ENCODE measurements around the gene TNPO3.

DNA sequence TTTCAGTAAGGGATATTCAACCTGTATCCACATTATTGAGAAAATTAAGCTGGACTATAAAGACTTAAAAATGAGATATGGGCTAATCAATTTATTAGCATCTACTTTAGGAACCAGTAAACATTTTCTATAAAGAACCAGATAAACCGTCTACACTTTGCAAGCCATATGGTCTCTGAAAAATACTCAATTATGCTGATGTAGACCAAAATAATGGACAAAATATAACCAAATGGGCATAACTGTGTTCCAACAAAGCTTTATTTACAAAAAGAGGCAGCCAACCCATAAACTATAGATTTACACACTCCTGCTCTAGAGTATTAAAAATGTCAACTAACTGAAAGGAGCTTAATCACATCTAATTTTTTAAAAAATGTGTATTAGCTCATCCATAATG, 42.3 kb downstream of the TNPO3 start:
- TF ChIP-seq, protein P1, sequence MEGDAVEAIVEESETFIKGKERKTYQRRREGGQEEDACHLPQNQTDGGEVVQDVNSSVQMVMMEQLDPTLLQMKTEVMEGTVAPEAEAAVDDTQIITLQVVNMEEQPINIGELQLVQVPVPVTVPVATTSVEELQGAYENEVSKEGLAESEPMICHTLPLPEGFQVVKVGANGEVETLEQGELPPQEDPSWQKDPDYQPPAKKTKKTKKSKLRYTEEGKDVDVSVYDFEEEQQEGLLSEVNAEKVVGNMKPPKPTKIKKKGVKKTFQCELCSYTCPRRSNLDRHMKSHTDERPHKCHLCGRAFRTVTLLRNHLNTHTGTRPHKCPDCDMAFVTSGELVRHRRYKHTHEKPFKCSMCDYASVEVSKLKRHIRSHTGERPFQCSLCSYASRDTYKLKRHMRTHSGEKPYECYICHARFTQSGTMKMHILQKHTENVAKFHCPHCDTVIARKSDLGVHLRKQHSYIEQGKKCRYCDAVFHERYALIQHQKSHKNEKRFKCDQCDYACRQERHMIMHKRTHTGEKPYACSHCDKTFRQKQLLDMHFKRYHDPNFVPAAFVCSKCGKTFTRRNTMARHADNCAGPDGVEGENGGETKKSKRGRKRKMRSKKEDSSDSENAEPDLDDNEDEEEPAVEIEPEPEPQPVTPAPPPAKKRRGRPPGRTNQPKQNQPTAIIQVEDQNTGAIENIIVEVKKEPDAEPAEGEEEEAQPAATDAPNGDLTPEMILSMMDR (IDR thresholded peaks at IDR 0.05; ENCODE audit: poor library complexity, severe bottlenecking): no peak
- TF ChIP-seq SMC3 (conservative IDR thresholded peaks at IDR 0.05; ENCODE audit: poor library complexity) (no peak), RAD21 (conservative IDR thresholded peaks at IDR 0.05) (no peak), EZH2 (IDR thresholded peaks at IDR 0.05; ENCODE audit: borderline replicate concordance, insufficient read depth, low read length, poor library complexity, severe bottlenecking) (no peak), POLR2AphosphoS5 (IDR thresholded peaks at IDR 0.05) (no peak), EP300 (conservative IDR thresholded peaks at IDR 0.05; ENCODE audit: poor library complexity, severe bottlenecking) (no peak), MXI1 (conservative IDR thresholded peaks at IDR 0.05; ENCODE audit: poor library complexity, severe bottlenecking) (no peak), TAF1 (IDR thresholded peaks at IDR 0.05; ENCODE audit: low read depth) (no peak)
- TF ChIP-seq, protein P2, sequence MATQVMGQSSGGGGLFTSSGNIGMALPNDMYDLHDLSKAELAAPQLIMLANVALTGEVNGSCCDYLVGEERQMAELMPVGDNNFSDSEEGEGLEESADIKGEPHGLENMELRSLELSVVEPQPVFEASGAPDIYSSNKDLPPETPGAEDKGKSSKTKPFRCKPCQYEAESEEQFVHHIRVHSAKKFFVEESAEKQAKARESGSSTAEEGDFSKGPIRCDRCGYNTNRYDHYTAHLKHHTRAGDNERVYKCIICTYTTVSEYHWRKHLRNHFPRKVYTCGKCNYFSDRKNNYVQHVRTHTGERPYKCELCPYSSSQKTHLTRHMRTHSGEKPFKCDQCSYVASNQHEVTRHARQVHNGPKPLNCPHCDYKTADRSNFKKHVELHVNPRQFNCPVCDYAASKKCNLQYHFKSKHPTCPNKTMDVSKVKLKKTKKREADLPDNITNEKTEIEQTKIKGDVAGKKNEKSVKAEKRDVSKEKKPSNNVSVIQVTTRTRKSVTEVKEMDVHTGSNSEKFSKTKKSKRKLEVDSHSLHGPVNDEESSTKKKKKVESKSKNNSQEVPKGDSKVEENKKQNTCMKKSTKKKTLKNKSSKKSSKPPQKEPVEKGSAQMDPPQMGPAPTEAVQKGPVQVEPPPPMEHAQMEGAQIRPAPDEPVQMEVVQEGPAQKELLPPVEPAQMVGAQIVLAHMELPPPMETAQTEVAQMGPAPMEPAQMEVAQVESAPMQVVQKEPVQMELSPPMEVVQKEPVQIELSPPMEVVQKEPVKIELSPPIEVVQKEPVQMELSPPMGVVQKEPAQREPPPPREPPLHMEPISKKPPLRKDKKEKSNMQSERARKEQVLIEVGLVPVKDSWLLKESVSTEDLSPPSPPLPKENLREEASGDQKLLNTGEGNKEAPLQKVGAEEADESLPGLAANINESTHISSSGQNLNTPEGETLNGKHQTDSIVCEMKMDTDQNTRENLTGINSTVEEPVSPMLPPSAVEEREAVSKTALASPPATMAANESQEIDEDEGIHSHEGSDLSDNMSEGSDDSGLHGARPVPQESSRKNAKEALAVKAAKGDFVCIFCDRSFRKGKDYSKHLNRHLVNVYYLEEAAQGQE (IDR thresholded peaks at IDR 0.05; ENCODE audit: borderline replicate concordance): no peak

Measured in neural cell (in vitro differentiated cells).